Neural progenitor cell (in vitro differentiated cells): ENCODE data around the gene ADRA2C. TPM values are rescaled to one million over a fixed set of nuclear protein-coding genes. Genes with fewer than 3 reads are reported as not detected.

Experiments
- DNase-seq: peaks from one replicate; pipeline ENCODE4 v3.0.0-alpha.2; 2016; ENCODE audit warnings: low spot score
- H2AFZ ChIP-seq: fragments of 200-600 bp; sonication (generic); replicated peaks from 2 replicates; pipeline ENCODE4 v1.6.1; 2016; ENCODE audit warnings: antibody characterized with exemption
- H3F3A ChIP-seq: fragments of 200-600 bp; sonication (generic); 2 replicates; pipeline ENCODE4 v1.6.1; 2016; ENCODE audit warnings: antibody characterized with exemption, low read depth
- H3K27ac ChIP-seq: fragments of 200-600 bp; sonication (generic); 2 replicates; pipeline ENCODE4 v1.5.1; 2016; ENCODE audit warnings: mild to moderate bottlenecking
- H3K27me3 ChIP-seq: fragments of 200-600 bp; sonication (generic); 2 replicates; pipeline ENCODE4 v1.6.1; 2016; ENCODE audit warnings: mild to moderate bottlenecking, moderate library complexity
- H3K36me3 ChIP-seq: fragments of 200-600 bp; sonication (generic); 2 replicates; pipeline ENCODE4 v1.5.1; 2016
- H3K4me1 ChIP-seq: fragments of 200-600 bp; sonication (generic); 2 replicates; pipeline ENCODE4 v1.6.1; 2016; ENCODE audit warnings: mixed run types
- H3K4me2 ChIP-seq: fragments of 200-600 bp; sonication (generic); 2 replicates; pipeline ENCODE4 v1.6.1; 2016
- H3K4me3 ChIP-seq: fragments of 200-600 bp; sonication (generic); 2 replicates; pipeline ENCODE4 v1.5.1; 2016
- H3K79me2 ChIP-seq: fragments of 200-600 bp; sonication (generic); 2 replicates; pipeline ENCODE4 v1.6.1; 2016; ENCODE audit warnings: low read depth
- H3K9ac ChIP-seq: fragments of 200-600 bp; sonication (generic); 2 replicates; pipeline ENCODE4 v1.6.1; 2016
- H3K9me3 ChIP-seq: fragments of 200-600 bp; sonication (generic); 2 replicates; pipeline ENCODE4 v1.5.1; 2016; ENCODE audit warnings: low read depth
- H4K20me1 ChIP-seq: fragments of 200-600 bp; sonication (generic); 2 replicates; pipeline ENCODE4 v1.6.1; 2016; ENCODE audit warnings: low read depth
- H3K27ac Mint-ChIP-seq: 3 replicates; pipeline ENCODE4 v1.8.0; 2021; ENCODE audit warnings: mixed read lengths
- H3K27me3 Mint-ChIP-seq: 2 replicates; pipeline ENCODE4 v1.8.0; 2022; ENCODE audit warnings: low read depth, mild to moderate bottlenecking, inconsistent platforms, moderate library complexity, mixed read lengths; ENCODE audit not compliant: insufficient read depth
- H3K36me3 Mint-ChIP-seq: 3 replicates; pipeline ENCODE4 v1.8.0; 2021; ENCODE audit warnings: mixed read lengths
- H3K4me1 Mint-ChIP-seq: 3 replicates; pipeline ENCODE4 v1.8.0; 2021; ENCODE audit warnings: mixed read lengths
- H3K4me3 Mint-ChIP-seq: 3 replicates; pipeline ENCODE4 v1.8.0; 2021; ENCODE audit warnings: mild to moderate bottlenecking, moderate library complexity, mixed read lengths
- H3K9me3 Mint-ChIP-seq: 3 replicates; pipeline ENCODE4 v1.8.0; 2020; ENCODE audit warnings: mixed read lengths
- EZH2 ChIP-seq: fragments of 200-600 bp; sonication (generic); IDR thresholded peaks from 2 replicates; pipeline ENCODE4 v1.6.1; 2017; ENCODE audit warnings: antibody characterized with exemption, mild to moderate bottlenecking, moderate library complexity
- EZH2phosphoT487 ChIP-seq: fragments of 200-600 bp; sonication (generic); IDR thresholded peaks from 2 replicates; pipeline ENCODE4 v1.6.1; 2017; ENCODE audit warnings: antibody characterized with exemption
- total RNA-seq: library from RNA; depleted of rRNA; stranded (reverse); fragments of >200 nt; gene quantifications from 2 replicates; pipeline ENCODE4 v1.2.3, GENCODE V29; 2015; ENCODE audit warnings: low replicate concordance
- TF ChIP-seq, protein P1 (sequence below): fragments of 200-600 bp; sonication (generic); IDR thresholded peaks from 2 replicates; pipeline ENCODE4 v1.5.1; 2017; ENCODE audit warnings: antibody characterized with exemption, mild to moderate bottlenecking

The ADRA2C gene
- total RNA-seq, 1 donor from 2014 or later, result 2.5 TPM

DNA sequence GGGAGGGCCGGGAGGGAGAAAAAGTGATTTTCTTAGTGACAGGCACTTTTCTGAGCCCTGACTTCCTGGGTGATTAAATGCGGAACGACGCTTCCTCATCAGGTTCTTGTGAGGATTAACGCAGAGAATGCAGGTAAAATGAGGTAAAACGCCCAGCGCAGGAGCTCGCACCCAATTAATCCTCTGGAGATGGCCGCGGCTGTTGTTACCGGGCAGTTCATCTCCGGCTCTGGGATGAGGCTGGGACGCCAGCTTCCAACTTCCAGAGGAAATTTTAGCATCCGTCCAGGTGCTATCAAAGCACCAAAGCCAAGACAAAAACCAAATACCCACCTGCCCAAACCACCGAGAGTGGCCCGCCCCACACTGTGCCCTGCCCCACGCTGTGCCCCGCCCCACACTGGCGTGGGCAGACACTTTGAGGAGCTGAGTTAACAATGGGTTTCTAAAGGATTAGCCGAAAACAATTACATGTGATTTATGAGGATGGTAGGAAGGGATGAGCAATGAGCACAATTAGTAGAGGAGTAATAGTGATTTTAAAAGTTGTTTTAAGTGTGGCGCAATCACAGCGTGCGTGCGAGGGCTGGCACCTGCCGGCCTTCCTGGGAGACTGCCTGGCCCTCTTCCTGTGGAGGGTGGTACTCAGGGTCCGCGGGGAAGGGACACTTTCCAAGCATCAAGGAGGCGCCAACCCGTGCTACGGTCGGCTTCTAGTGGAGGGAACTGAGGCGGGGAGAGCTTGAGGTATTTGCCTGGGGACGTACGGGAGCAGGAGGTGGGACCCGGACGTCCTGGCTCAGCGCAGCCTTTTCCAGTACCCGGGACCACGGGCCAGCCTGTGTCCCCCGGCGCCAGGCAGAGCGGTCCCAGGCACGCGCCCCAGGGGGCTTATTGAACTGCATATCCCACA, 41.6 kb upstream of the ADRA2C start:
- Histone ChIP-seq H3K4me1 (peaks cover 31% of the 10 kb centered on the region), H3K27me3 (peaks cover 42% of the 10 kb centered on the region)

GRCh38 chr4:3725936-3726870, 40.0 kb upstream of the ADRA2C start:
- Mint-ChIP-seq H3K27me3 (peaks cover 23% of the 10 kb centered on the region), H3K4me3 (no peak overlapping the region), H3K4me1 (peaks cover 15% of the 10 kb centered on the region), H3K9me3 (no peaks in the 10 kb centered on the region), H3K36me3 (no peaks in the 10 kb centered on the region), H3K27ac (no peak overlapping the region)
- Histone ChIP-seq H3K9me3 (no peaks in the 10 kb centered on the region), H2AFZ (no peak overlapping the region), H3K4me1 (peaks cover 31% of the 10 kb centered on the region), H3K4me2 (no peak overlapping the region), H3K9ac (no peak overlapping the region), H3K4me3 (no peak overlapping the region), H3K27me3 (peaks cover 42% of the 10 kb centered on the region), H3K36me3 (no peaks in the 10 kb centered on the region), H3K27ac (no peak overlapping the region), H3F3A (peaks cover 28% of the 10 kb centered on the region), H3K79me2 (no peaks in the 10 kb centered on the region), H4K20me1 (no peaks in the 10 kb centered on the region)
- no peak for DNase-seq
- TF ChIP-seq EZH2phosphoT487 (no peak), EZH2 (no peak)
- TF ChIP-seq, protein P1, sequence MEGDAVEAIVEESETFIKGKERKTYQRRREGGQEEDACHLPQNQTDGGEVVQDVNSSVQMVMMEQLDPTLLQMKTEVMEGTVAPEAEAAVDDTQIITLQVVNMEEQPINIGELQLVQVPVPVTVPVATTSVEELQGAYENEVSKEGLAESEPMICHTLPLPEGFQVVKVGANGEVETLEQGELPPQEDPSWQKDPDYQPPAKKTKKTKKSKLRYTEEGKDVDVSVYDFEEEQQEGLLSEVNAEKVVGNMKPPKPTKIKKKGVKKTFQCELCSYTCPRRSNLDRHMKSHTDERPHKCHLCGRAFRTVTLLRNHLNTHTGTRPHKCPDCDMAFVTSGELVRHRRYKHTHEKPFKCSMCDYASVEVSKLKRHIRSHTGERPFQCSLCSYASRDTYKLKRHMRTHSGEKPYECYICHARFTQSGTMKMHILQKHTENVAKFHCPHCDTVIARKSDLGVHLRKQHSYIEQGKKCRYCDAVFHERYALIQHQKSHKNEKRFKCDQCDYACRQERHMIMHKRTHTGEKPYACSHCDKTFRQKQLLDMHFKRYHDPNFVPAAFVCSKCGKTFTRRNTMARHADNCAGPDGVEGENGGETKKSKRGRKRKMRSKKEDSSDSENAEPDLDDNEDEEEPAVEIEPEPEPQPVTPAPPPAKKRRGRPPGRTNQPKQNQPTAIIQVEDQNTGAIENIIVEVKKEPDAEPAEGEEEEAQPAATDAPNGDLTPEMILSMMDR, result no peak

More for the DNA sequence above, 41.6 kb upstream of the ADRA2C start:
- no peak overlapping the region for H3K9ac ChIP-seq
- H3K27me3 Mint-ChIP-seq, result peaks cover 27% of the 10 kb centered on the region
- no peak overlapping the region for H3K27ac Mint-ChIP-seq
- H3K4me3 ChIP-seq, result peak overlapping the region; percentile 31
- H3K36me3 Mint-ChIP-seq, result no peaks in the 10 kb centered on the region
- TF ChIP-seq EZH2phosphoT487, result no peak
- no peaks in the 10 kb centered on the region for H3K9me3 ChIP-seq
- H3K27ac ChIP-seq, result no peak overlapping the region
- H3K4me1 Mint-ChIP-seq, result peaks cover 17% of the 10 kb centered on the region
- no peaks in the 10 kb centered on the region for H3K36me3 ChIP-seq
- H3K79me2 ChIP-seq, result no peaks in the 10 kb centered on the region
- no peak overlapping the region for H2AFZ ChIP-seq
- no peaks in the 10 kb centered on the region for H4K20me1 ChIP-seq
- peak overlapping the region; percentile 78 for H3K4me3 Mint-ChIP-seq
- peak; percentile 68 for DNase-seq
- H3F3A ChIP-seq, result peaks cover 25% of the 10 kb centered on the region
- peaks cover 5% of the 10 kb centered on the region for H3K9me3 Mint-ChIP-seq
- H3K4me2 ChIP-seq, result peak overlapping the region; percentile 78

DNA sequence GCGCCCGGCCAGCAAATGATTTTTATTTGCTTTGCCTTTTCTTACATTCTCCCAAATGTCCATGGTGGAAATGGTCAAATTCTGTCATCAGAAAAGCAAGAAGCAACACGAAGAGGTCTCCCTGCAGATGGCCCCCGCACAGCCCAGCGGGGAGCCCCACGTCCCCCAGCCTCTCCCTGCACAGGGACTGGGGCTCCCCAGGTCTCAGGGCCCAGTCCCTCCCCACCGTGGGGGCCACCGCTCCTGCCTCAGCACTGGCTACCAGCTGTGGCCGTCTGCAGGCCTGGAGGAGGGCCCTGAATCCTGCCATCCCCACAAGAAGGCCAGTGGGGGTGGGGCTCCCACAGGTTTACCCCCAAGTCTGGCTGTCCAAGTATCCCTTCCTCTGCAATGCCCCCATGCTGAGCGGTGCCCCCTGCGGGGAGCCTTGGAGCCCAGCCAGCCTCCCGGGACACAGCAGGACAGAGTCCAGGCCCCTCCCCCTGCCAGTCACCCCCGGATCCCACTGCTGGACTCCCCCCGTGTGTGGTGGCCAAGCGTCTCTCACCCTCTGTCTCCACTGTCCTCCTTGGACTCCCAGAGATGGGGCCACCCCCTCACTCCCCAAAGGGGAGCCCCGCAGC, 38.2 kb upstream of the ADRA2C start:
- Histone ChIP-seq H3K27me3 (peaks cover 42% of the 10 kb centered on the region), H3K4me1 (peaks cover 43% of the 10 kb centered on the region), H3F3A (peaks cover 28% of the 10 kb centered on the region), H3K36me3 (no peaks in the 10 kb centered on the region), H3K4me3 (no peak overlapping the region), H3K27ac (no peak overlapping the region), H3K9me3 (no peaks in the 10 kb centered on the region), H3K4me2 (no peak overlapping the region), H2AFZ (no peak overlapping the region), H4K20me1 (no peaks in the 10 kb centered on the region), H3K79me2 (no peaks in the 10 kb centered on the region), H3K9ac (no peak overlapping the region)
- TF ChIP-seq, protein P1, result no peak
- TF ChIP-seq EZH2 (no peak), EZH2phosphoT487 (no peak)
- H3K27me3 Mint-ChIP-seq, result peaks cover 23% of the 10 kb centered on the region
- H3K9me3 Mint-ChIP-seq, result no peaks in the 10 kb centered on the region
- peaks cover 18% of the 10 kb centered on the region for H3K4me1 Mint-ChIP-seq
- no peak overlapping the region for H3K27ac Mint-ChIP-seq
- H3K4me3 Mint-ChIP-seq, result no peak overlapping the region
- DNase-seq, result no peak
- no peaks in the 10 kb centered on the region for H3K36me3 Mint-ChIP-seq
